ENCODE measurements around the gene DNAJB8.

The DNAJB8 gene

GRCh38 chr3:128482666-128483656 lies 16.3 kb upstream of the DNAJB8 start:
- DNase-seq = no peak

GRCh38 chr3:128482175-128482574 lies 15.5 kb upstream of the DNAJB8 start:
- no peak for DNase-seq

- peak; percentile 35 for DNase-seq
Observed at GRCh38 chr3:128481438-128481942, 14.8 kb upstream of the DNAJB8 start.

- DNase-seq = no peak
Observed at GRCh38 chr3:128480717-128481437, 14.2 kb upstream of the DNAJB8 start.

- DNase-seq = no peak
Observed at GRCh38 chr3:128480278-128480677, 13.6 kb upstream of the DNAJB8 start.

GRCh38 chr3:128479558-128480086 lies 12.9 kb upstream of the DNAJB8 start:
- DNase-seq = no peak

- no peak for DNase-seq
Observed at GRCh38 chr3:128478576-128479506, 12.2 kb upstream of the DNAJB8 start.

- no peak for DNase-seq
Observed at GRCh38 chr3:128476659-128477058, 10.0 kb upstream of the DNAJB8 start.

- DNase-seq = no peak
Observed at GRCh38 chr3:128475355-128475754, 8.7 kb upstream of the DNAJB8 start.

- no peak for DNase-seq
Observed at GRCh38 chr3:128473737-128474136, 7.0 kb upstream of the DNAJB8 start.

- DNase-seq = peak; percentile 80
Observed at GRCh38 chr3:128473180-128473519, 6.5 kb upstream of the DNAJB8 start.

GRCh38 chr3:128472449-128473179 lies 5.9 kb upstream of the DNAJB8 start:
- DNase-seq = no peak

GRCh38 chr3:128471720-128472119 lies 5.0 kb upstream of the DNAJB8 start:
- DNase-seq = no peak

- no peak for DNase-seq
Observed at GRCh38 chr3:128471110-128471509, 4.4 kb upstream of the DNAJB8 start.

- no peak for DNase-seq
Observed at GRCh38 chr3:128470134-128470899, 3.6 kb upstream of the DNAJB8 start.

GRCh38 chr3:128469556-128469955 lies 2.9 kb upstream of the DNAJB8 start:
- no peak for DNase-seq

- no peak for DNase-seq
Observed at GRCh38 chr3:128468791-128469527, 2.3 kb upstream of the DNAJB8 start.

- DNase-seq = no peak
Observed at GRCh38 chr3:128468285-128468790, 1.6 kb upstream of the DNAJB8 start.

- DNase-seq = no peak
Observed at GRCh38 chr3:128464702-128465101, 2.0 kb downstream of the DNAJB8 start.

GRCh38 chr3:128464188-128464587 lies 2.5 kb downstream of the DNAJB8 start:
- DNase-seq = no peak

Measured in NCI-H69 (cell line).